HCT116 (cell line): ENCODE measurements around the gene BMP2. TPM values are rescaled to one million over a fixed set of nuclear protein-coding genes. Genes with fewer than 3 reads are reported as not detected.

Source experiments
- ATAC-seq: fragments of 200-7000 bp; cut with Tn5 transposase; 2 replicates; pipeline ENCODE4 v1.9.1; 2020; ENCODE audit warnings: mild to moderate bottlenecking, moderate library complexity
- BruUV-seq: library from RNA; stranded (reverse); fragments of 400-500 nt; replicated peaks from 2 replicates; lab custom pipeline; 2021; lab: Mats Ljungman, UMichigan
- CTCF ChIA-PET: fragments of 300-600 bp; sonication (Branson Sonifier 250); formaldehyde crosslinking; loops from one replicate; lab custom pipeline; 2021; ENCODE audit warnings: antibody characterized with exemption; lab: Charles Lee
- POLR2A ChIA-PET: fragments of 300-600, 350-600 bp; sonication (Branson Sonifier 250); formaldehyde crosslinking; loops from one replicate; lab custom pipeline; 2021; ENCODE audit warnings: antibody characterized with exemption; lab: Charles Lee
- RAD21 ChIA-PET, 2 experiments: fragments of 300-600 bp; sonication (Branson Sonifier 250); formaldehyde crosslinking; loops; one replicate each; lab custom pipeline; 2023; ENCODE audit warnings: low total read pairs in 2 of 2; ENCODE audit not compliant: uncharacterized antibody in 2 of 2, unreplicated experiment in 2 of 2, low non-redundant PET in 1 of 2; lab: Charles Lee
- DNase-seq: peaks from one replicate; pipeline ENCODE4 v3.0.0-alpha.2; 2010; ENCODE audit warnings: low read depth, low spot score
- H2AFZ ChIP-seq: fragments of 200-600 bp; shearing (Covaris generic), sonication (generic); 2 replicates; pipeline ENCODE4 v1.6.1; 2017; ENCODE audit warnings: low read depth, mixed run types, mixed read lengths, antibody characterized with exemption, low read length; ENCODE audit not compliant: poor library complexity, severe bottlenecking
- H3K27ac ChIP-seq: 2 replicates; pipeline ENCODE4 v1.5.1; 2012; ENCODE audit warnings: low read depth, low read length
- H3K27me3 ChIP-seq: fragments of 200-600 bp; sonication (generic); 2 replicates; pipeline ENCODE4 v1.6.1; 2016; ENCODE audit warnings: mixed run types, low read length, mixed read lengths; ENCODE audit not compliant: insufficient read depth
- H3K36me3 ChIP-seq, 2 experiments: fragments of 200-500 bp in 1 of 2; fragments of 200-600 bp in 1 of 2; sonication (Bioruptor generic) in 1 of 2; sonication (generic) in 1 of 2; 2 replicates each; pipeline versions ENCODE4 v1.5.1 to v1.6.1; 2014 to 2016; ENCODE audit warnings: low read length in 2 of 2, inconsistent platforms in 1 of 2, mixed read lengths in 1 of 2, mixed run types in 1 of 2; ENCODE audit not compliant: insufficient read depth in 2 of 2, control insufficient read depth in 1 of 2
- H3K4me1 ChIP-seq, 2 experiments: fragments of 200-600 bp in 1 of 2; sonication (generic) in 1 of 2; 2 replicates each; pipeline versions ENCODE4 v1.5.1 to v1.6.1; 2012 to 2017; ENCODE audit warnings: low read length in 2 of 2, inconsistent platforms in 1 of 2, mild to moderate bottlenecking in 1 of 2, mixed read lengths in 1 of 2, mixed run types in 1 of 2, moderate library complexity in 1 of 2; ENCODE audit not compliant: insufficient read depth in 2 of 2, control insufficient read depth in 1 of 2
- H3K4me2 ChIP-seq: fragments of 200-600 bp; sonication (generic); 2 replicates; pipeline ENCODE4 v1.6.1; 2017; ENCODE audit warnings: mixed run types, low read length, mixed read lengths
- H3K4me3 ChIP-seq, 2 experiments: fragments of 200-600 bp in 1 of 2; sonication (generic) in 1 of 2; replicated peaks in 1 of 2; 2 replicates each; pipeline ENCODE4 v1.5.1; 2011 to 2016; ENCODE audit warnings: low read length in 2 of 2, control low read depth in 1 of 2, low read depth in 1 of 2, mild to moderate bottlenecking in 1 of 2, mixed read lengths in 1 of 2, mixed run types in 1 of 2
- H3K79me2 ChIP-seq: fragments of 200-600 bp; sonication (generic); 2 replicates; pipeline ENCODE4 v1.6.1; 2017; ENCODE audit warnings: mild to moderate bottlenecking, mixed run types, low read length, moderate library complexity, mixed read lengths; ENCODE audit not compliant: insufficient read depth
- H3K9ac ChIP-seq: fragments of 200-600 bp; sonication (generic); 2 replicates; pipeline ENCODE4 v1.6.1; 2016; ENCODE audit warnings: low read length, mixed read lengths
- H3K9me2 ChIP-seq: fragments of 200-600 bp; sonication (generic), shearing (Covaris generic); 2 replicates; pipeline ENCODE4 v1.6.1; 2017; ENCODE audit warnings: mixed run types, mild to moderate bottlenecking, moderate library complexity; ENCODE audit not compliant: insufficient read depth
- H3K9me3 ChIP-seq, 2 experiments: fragments of 200-500 bp in 1 of 2; fragments of 200-600 bp in 1 of 2; sonication (Bioruptor generic) in 1 of 2; sonication (generic) in 1 of 2; 2 replicates each; pipeline ENCODE4 v1.6.1; 2014 to 2017; ENCODE audit warnings: low read length in 2 of 2, mixed read lengths in 2 of 2, inconsistent platforms in 1 of 2, low read depth in 1 of 2, mild to moderate bottlenecking in 1 of 2, mixed run types in 1 of 2, moderate library complexity in 1 of 2; ENCODE audit not compliant: control insufficient read depth in 1 of 2, insufficient read depth in 1 of 2
- H4K20me1 ChIP-seq: fragments of 200-600 bp; sonication (generic), shearing (Covaris generic); 2 replicates; pipeline ENCODE4 v1.6.1; 2017; ENCODE audit warnings: mixed run types, mild to moderate bottlenecking, moderate library complexity; ENCODE audit not compliant: insufficient read depth
- ATF3 ChIP-seq: IDR thresholded peaks from 2 replicates; pipeline ENCODE4 v1.6.1; 2012
- EGR1 ChIP-seq: IDR thresholded peaks from 2 replicates; pipeline ENCODE4 v1.6.1; 2012; ENCODE audit warnings: low read depth
- EZH2phosphoT487 ChIP-seq: fragments of 200-600 bp; IDR thresholded peaks from 2 replicates; pipeline ENCODE4 v1.6.1; 2018; ENCODE audit warnings: antibody characterized with exemption, borderline replicate concordance
- FOSL1 ChIP-seq: IDR thresholded peaks from 2 replicates; pipeline ENCODE4 v1.6.1; 2012; ENCODE audit warnings: low read depth
- POLR2A ChIP-seq: IDR thresholded peaks from 2 replicates; pipeline ENCODE4 v1.7.0; 2011; ENCODE audit warnings: borderline replicate concordance; ENCODE audit not compliant: insufficient read depth, insufficient read length; ENCODE audit errors: extremely low read depth
- SIN3A ChIP-seq: IDR thresholded peaks from 2 replicates; pipeline ENCODE4 v1.6.1; 2012; ENCODE audit warnings: low read depth
- TCF7L2 ChIP-seq: IDR thresholded peaks from 2 replicates; pipeline ENCODE4 v1.7.0; 2011; ENCODE audit warnings: borderline replicate concordance, inconsistent platforms; ENCODE audit not compliant: insufficient read depth, insufficient read length; ENCODE audit errors: extremely low read depth
- ZBTB33 ChIP-seq: IDR thresholded peaks from 2 replicates; pipeline ENCODE4 v1.6.1; 2011; ENCODE audit warnings: mild to moderate bottlenecking, low read length, moderate library complexity; ENCODE audit not compliant: insufficient replicate concordance; ENCODE audit errors: extremely low read depth
- intact Hi-C: fragments of 100-400 bp; cut with micrococcal nuclease; formaldehyde crosslinking; loops from 2 replicates; pipeline ENCODE4 v1.10.0; 2022
- total RNA-seq: library from RNA; stranded (reverse); gene quantifications from one replicate; pipeline ENCODE4 v1.2.1, GENCODE V29; 2021; ENCODE audit not compliant: unreplicated experiment
- TF ChIP-seq, protein P1 (sequence below), 3 experiments: fragments of 200-600 bp in 1 of 3; sonication (generic) in 1 of 3; IDR thresholded peaks in 2 of 3; conservative IDR thresholded peaks in 1 of 3; 2 replicates each; pipeline ENCODE4 v1.5.1; 2012 to 2017; ENCODE audit warnings: low read depth in 2 of 3, low read length in 2 of 3, antibody characterized with exemption in 1 of 3, borderline replicate concordance in 1 of 3, control low read depth in 1 of 3, mild to moderate bottlenecking in 1 of 3, mixed read lengths in 1 of 3, mixed run types in 1 of 3, moderate library complexity in 1 of 3; ENCODE audit not compliant: insufficient read depth in 1 of 3

BMP2 gene
- total RNA-seq, 1 experiment from 2014 or later, result 0.15 TPM

DNA sequence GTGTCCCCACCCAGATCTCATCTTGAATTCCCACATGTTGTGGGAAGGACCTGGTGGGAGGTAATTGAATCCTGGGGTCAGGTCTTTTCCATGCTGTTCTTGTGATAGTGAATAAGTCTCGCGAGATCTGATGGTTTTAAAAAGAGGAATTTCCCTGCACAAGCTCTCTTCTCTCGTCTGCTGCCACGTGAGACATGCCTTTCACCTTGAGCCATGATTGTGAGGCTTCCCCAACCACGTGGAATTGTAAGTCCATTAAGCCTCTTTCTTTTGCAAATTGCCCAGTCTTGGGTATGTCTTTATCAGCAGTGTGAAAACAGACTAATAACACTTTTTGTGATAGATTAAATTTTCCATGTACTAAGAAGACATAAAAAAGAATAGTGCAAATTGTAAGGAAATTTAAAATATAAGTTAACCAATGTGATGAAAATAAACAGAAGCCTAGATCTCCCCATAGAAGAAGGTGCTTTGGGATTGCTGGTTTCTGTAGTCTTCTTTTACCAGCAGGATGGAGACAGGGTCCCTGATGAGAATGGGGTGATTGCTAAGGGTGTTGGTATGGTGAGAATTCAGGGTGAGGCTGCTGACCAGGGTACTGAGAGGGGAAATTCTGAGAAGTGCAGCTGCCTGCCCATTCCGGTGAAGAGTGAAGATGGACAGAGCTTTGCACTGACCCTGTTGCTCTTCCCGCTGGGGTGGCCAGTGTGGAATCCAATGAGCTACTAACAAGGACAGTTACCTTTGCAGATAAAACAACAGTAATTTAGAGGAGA, 50.7 kb downstream of the BMP2 start (continued):
- no peak for TF ChIP-seq TCF7L2
- TF ChIP-seq FOSL1, result no peak
- no peak for TF ChIP-seq ATF3
- TF ChIP-seq SIN3A, result no peak
- no peak for TF ChIP-seq EZH2phosphoT487
- TF ChIP-seq ZBTB33, result no peak

GRCh38 chr20:6819599-6819998, 52.1 kb downstream of the BMP2 start:
- CTCF ChIA-PET, result interaction anchor here (0.9 to 1.0 kb wide), 2 partner anchors 8 to 236 kb away, joined by 3 read pairs; no protein-coding TSS in a partner anchor
- DNase-seq (no peak), ATAC-seq (no peak)
- Histone ChIP-seq H3K4me2 (no peak overlapping the region), H3K27ac (no peak overlapping the region), H3K9me3 (peaks cover 0 to 2% of the 10 kb centered on the region in 2 experiments; a peak in 1 of 4 replicates), H3K36me3 (no peaks in the 10 kb centered on the region), H2AFZ (no peak overlapping the region), H3K9ac (no peak overlapping the region), H3K4me1 (no peaks in the 10 kb centered on the region), H3K9me2 (no peaks in the 10 kb centered on the region), H3K4me3 (no peak overlapping the region), H4K20me1 (no peaks in the 10 kb centered on the region), H3K27me3 (no peaks in the 10 kb centered on the region), H3K79me2 (no peaks in the 10 kb centered on the region)
- intact Hi-C loops, result no loop called here
- no TSS peak for BruUV-seq
- POLR2A ChIA-PET, result no interaction called here
- TF ChIP-seq, protein P1, sequence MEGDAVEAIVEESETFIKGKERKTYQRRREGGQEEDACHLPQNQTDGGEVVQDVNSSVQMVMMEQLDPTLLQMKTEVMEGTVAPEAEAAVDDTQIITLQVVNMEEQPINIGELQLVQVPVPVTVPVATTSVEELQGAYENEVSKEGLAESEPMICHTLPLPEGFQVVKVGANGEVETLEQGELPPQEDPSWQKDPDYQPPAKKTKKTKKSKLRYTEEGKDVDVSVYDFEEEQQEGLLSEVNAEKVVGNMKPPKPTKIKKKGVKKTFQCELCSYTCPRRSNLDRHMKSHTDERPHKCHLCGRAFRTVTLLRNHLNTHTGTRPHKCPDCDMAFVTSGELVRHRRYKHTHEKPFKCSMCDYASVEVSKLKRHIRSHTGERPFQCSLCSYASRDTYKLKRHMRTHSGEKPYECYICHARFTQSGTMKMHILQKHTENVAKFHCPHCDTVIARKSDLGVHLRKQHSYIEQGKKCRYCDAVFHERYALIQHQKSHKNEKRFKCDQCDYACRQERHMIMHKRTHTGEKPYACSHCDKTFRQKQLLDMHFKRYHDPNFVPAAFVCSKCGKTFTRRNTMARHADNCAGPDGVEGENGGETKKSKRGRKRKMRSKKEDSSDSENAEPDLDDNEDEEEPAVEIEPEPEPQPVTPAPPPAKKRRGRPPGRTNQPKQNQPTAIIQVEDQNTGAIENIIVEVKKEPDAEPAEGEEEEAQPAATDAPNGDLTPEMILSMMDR (IDR thresholded peaks at IDR 0.05 in 2 of 3, conservative IDR thresholded peaks at IDR 0.05 in 1 of 3; ENCODE audit: borderline replicate concordance in 1 of 3, insufficient read depth in 1 of 3, low read depth in 2 of 3, low read length in 2 of 3), result no peak
- no peak for TF ChIP-seq POLR2A
- TF ChIP-seq EGR1, result no peak
- RAD21 ChIA-PET, result no interaction called here
